Heart right ventricle (tissue), 16 donors: ENCODE data around the gene ADAMTS17. TPM values are rescaled to one million over a fixed set of nuclear protein-coding genes. Genes with fewer than 3 reads are reported as not detected.
A peak's percentile ranks its signal among the peaks of the same experiment; 100 is the strongest.

ENCODE experiments used
- ATAC-seq, 8 donors: fragments of 200-7000 bp; cut with Tn5 transposase; one replicate each; pipeline ENCODE4 v1.9.1; 2020; ENCODE audit warnings: mild to moderate bottlenecking in 8 of 8, moderate library complexity in 8 of 8, moderate number of reproducible peaks in 1 of 8
- DNase-seq, 2 donors: peaks; one replicate each; pipeline ENCODE4 v3.0.0-alpha.2; 2020
- H3K27ac ChIP-seq, 10 donors: fragments of 200-600 bp; sonication (generic) in 2 of 10; one replicate each; pipeline versions ENCODE4 v1.5.0 to v1.8.0; 2020 to 2022; ENCODE audit warnings: mild to moderate bottlenecking in 3 of 10
- H3K27me3 ChIP-seq, 7 donors: fragments of 200-600 bp; one replicate each; pipeline ENCODE4 v1.8.0; 2021 to 2022; ENCODE audit warnings: mild to moderate bottlenecking in 2 of 7
- H3K36me3 ChIP-seq, 9 donors: fragments of 200-600 bp; sonication (generic) in 1 of 9; one replicate each; pipeline versions ENCODE4 v1.5.0 to v1.8.0; 2020 to 2022; ENCODE audit warnings: mild to moderate bottlenecking in 2 of 9
- H3K4me1 ChIP-seq, 9 donors: fragments of 200-600 bp; sonication (generic) in 1 of 9; one replicate each; pipeline versions ENCODE4 v1.5.0 to v1.8.0; 2020 to 2022; ENCODE audit warnings: mild to moderate bottlenecking in 4 of 9
- H3K4me3 ChIP-seq, 10 donors: fragments of 200-600 bp; sonication (generic) in 2 of 10; one replicate each; pipeline versions ENCODE4 v1.5.0 to v1.8.0; 2020 to 2022; ENCODE audit warnings: mild to moderate bottlenecking in 7 of 10, moderate library complexity in 2 of 10
- H3K9me3 ChIP-seq, 11 donors: fragments of 200-600 bp in 10 of 11; sonication (generic) in 2 of 11; one replicate each; pipeline versions ENCODE4 v1.5.0 to v1.8.0; 2013 to 2022; ENCODE audit warnings: mild to moderate bottlenecking in 2 of 11, control low read depth in 1 of 11, moderate library complexity in 1 of 11
- CTCF ChIP-seq, 9 donors: fragments of 200-600 bp; sonication (generic) in 2 of 9; IDR thresholded peaks; one replicate each; pipeline versions ENCODE4 v1.5.0 to v1.8.0; 2021 to 2022; ENCODE audit warnings: antibody characterized with exemption in 9 of 9, mild to moderate bottlenecking in 5 of 9, moderate library complexity in 1 of 9
- WGBS, 2 donors: extraction: QIAGEN DNeasy Blood & Tissue Kit; methylation state at CpG; one replicate each; pipeline ENCODE4 v1.1.7; 2013; ENCODE audit warnings: inconsistent platforms in 1 of 2; 5-methylcytosine and 5-hydroxymethylcytosine counted together
- intact Hi-C, 10 donors: fragments of 100-400 bp; cut with DNase I; formaldehyde crosslinking; loops; one replicate each; pipeline versions ENCODE4 v1.11.1 to v1.14.2; 2022
- polyA plus RNA-seq, 2 donors: library from polyadenylated mRNA; stranded (reverse); fragments of 200-250 nt; gene quantifications; one replicate each; pipeline ENCODE4 v1.2.3, GENCODE V29; 2013
- total RNA-seq, 10 donors: library from RNA; stranded (reverse); fragmentation: NEBNext Ultra II Directional in 3 of 10; extraction: Animal tissue kit (Norgen Biotek cat#: 25700) in 3 of 10; gene quantifications; one replicate each; pipeline versions ENCODE4 v1.2.1 to v1.2.4, GENCODE V29; 2021 to 2023
- donor health status: Arrhythmogenic right ventricular cardiomyopathy.
- donor health status: ischemic (EF 13 %, LVEDD 7.1; RV severe dilation, severe dysfunction).
- donor health status: healthy with polysubstance abuse.
- donor health status: DM: no; HTN: yes; CAD: no.
- donor health status: DM: no; HTN: no; CAD: no.
- donor health status: ischemic (EF 25% LVEDD 6.9; RV normal size, moderate dysfunction).
- donor health status: ischemic (EF 25% LVEDD 5.7; RV mildly dilated, moderate dysfunction).
- donor health status: healthy.
- donor health status: DM: yes; HTN: yes; CAD: no.
- donor health status: Ischemic cardiomyopathy.
- donor health status: ischemic (EF 35%, LVEDD 5.7; RV mildly dilated, moderate dysfunction).
- donor health status: nonischemic (EF 11% LVEDD 7.7; RV severe dilation, severe dysfunction).
- donor health status: DM: yes; HTN: yes; CAD: no.
- donor health status: PGD.
- donor health status: ischemic (EF 29% LVEDD 5.4; RV normal size, mild dysfunction).
- donor health status: nonischemic (EF 23%, LVEDD 6.1; RV moderate dilation, normal function).

Gene ADAMTS17
- total and polyA plus RNA-seq, 12 donors = 0.47 to 5.0 (median 1.2) TPM

GRCh38 chr15:100116416-100117190 lies 225.2 kb downstream of the ADAMTS17 start:
- H3K36me3 ChIP-seq = no peaks in the 10 kb centered on the region
- H3K4me1 ChIP-seq = peaks cover 26 to 56% (median 51%) of the 10 kb centered on the region in 9 donors
- peak; percentile 69 to 80 for DNase-seq
- TF ChIP-seq CTCF (IDR thresholded peaks at IDR 0.05) = no peak
- no peaks in the 10 kb centered on the region for H3K27me3 ChIP-seq
- H3K9me3 ChIP-seq = peaks cover 0 to 25% (median 11%) of the 10 kb centered on the region in 11 donors
- intact Hi-C loops = loop anchor here in 4 of 10 donors (5.0 to 10.0 kb wide), 6 partner anchors 91 to 228 kb away; partner anchors contain the start of gene ADAMTS17 (in 2 of the 4)
- ATAC-seq = no peak
- H3K27ac ChIP-seq = peak overlapping the region in 8 of 10 donors; percentile 9 to 99 (median 38)
- no peak overlapping the region for H3K4me3 ChIP-seq
- 71 to 73% methylated on average over 17 of the region's 17 CpGs for WGBS, 2 donors

GRCh38 chr15:100115711-100116090 lies 226.1 kb downstream of the ADAMTS17 start:
- no peak for DNase-seq
- Histone ChIP-seq H3K9me3 (peaks cover 0 to 16% (median 2%) of the 10 kb centered on the region in 11 donors), H3K4me1 (peaks cover 34 to 65% (median 60%) of the 10 kb centered on the region in 9 donors), H3K4me3 (no peak overlapping the region), H3K27me3 (no peaks in the 10 kb centered on the region), H3K27ac (peak overlapping the region in 9 of 10 donors; percentile 88 to 99 (median 96)), H3K36me3 (no peaks in the 10 kb centered on the region)
- 88 to 90% methylated on average over 6 of the region's 6 CpGs for WGBS, 2 donors
- intact Hi-C loops = loop anchor here in 4 of 10 donors (5.0 to 10.0 kb wide), 6 partner anchors 91 to 229 kb away; partner anchors contain the start of gene ADAMTS17 (in 2 of the 4)
- peak in 1 of 8 donors; percentile 18 for ATAC-seq
- TF ChIP-seq CTCF (IDR thresholded peaks at IDR 0.05) = no peak

DNA sequence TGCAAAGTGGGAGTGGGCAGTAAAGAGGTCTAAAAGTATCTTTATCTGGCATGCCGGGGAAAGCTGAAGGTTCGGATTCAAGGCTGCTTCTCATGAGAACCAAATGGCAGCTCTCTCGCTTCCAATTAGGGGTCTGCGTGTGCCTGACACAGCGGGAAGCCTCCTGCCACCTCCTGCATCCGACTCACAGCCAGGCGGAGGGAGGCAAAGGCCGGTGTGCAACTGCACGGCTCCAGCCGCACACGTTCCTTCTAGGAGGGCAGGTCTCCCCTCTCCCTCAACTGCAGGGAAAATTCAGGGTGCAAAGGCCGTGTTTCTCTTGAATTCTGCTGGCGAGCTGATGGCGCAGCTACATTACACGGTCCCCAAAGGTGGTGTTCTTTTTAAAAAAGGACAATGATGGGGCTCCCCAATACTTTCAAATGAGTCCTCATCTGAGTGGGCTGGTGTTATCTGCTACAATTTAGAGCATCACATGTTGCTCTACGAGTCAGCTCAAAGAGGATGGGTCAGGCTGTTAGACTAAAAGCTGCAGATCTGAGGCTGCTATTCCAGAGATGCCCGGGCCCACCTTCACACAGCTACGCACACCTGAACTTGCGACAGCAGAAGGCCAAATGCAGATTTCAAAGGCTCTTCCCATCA lies 226.6 kb downstream of the ADAMTS17 start:
- H3K4me1 ChIP-seq = peaks cover 36 to 69% (median 65%) of the 10 kb centered on the region in 9 donors
- no peak for TF ChIP-seq CTCF (IDR thresholded peaks at IDR 0.05)

DNA sequence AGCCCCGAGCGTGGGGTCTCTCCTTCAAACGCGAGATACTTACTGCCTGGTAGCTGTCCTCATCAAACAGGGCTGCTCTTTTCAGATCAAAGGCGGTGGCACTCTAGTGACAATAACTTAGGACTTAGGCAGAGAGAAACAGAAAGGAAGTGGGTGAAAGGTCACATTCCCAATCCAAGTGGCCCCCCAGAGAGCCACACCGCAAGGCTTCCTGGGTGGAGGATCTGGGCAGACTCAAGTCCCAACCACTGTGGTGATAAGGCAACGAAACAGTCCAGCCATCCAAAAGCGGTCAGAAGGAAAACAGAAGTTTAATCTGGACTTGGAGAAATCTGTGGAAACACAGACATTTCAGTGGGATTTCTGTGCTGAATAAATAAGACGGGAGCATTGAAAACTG lies 227.2 kb downstream of the ADAMTS17 start:
- Histone ChIP-seq H3K4me1 (peaks cover 36 to 71% (median 65%) of the 10 kb centered on the region in 9 donors), H3K4me3 (peak overlapping the region in 9 of 10 donors; percentile 13 to 50 (median 36)), H3K9me3 (peaks cover 0 to 7% (median 0%) of the 10 kb centered on the region in 11 donors), H3K27ac (peak overlapping the region; percentile 88 to 99 (median 96)), H3K27me3 (no peaks in the 10 kb centered on the region), H3K36me3 (no peaks in the 10 kb centered on the region)
- WGBS, 2 donors = 7 to 16% methylated on average over 9 of the region's 9 CpGs
- intact Hi-C loops = loop anchor here in 4 of 10 donors (5.0 to 10.0 kb wide), 6 partner anchors 90 to 230 kb away; partner anchors contain the start of gene ADAMTS17 (in 2 of the 4)
- TF ChIP-seq CTCF (IDR thresholded peaks at IDR 0.05) = no peak
- peak; percentile 48 to 74 for DNase-seq
- peak; percentile 43 to 76 (median 71) for ATAC-seq

More for the DNA sequence above, 226.6 kb downstream of the ADAMTS17 start:
- Histone ChIP-seq H3K27ac (peak overlapping the region; percentile 88 to 99 (median 96)), H3K27me3 (no peaks in the 10 kb centered on the region), H3K4me3 (peak overlapping the region in 2 of 10 donors; percentile 42 to 50), H3K9me3 (peaks cover 0 to 11% (median 0%) of the 10 kb centered on the region in 11 donors), H3K36me3 (no peaks in the 10 kb centered on the region)
- ATAC-seq = no peak
- 74 to 80% methylated on average over 19 of the region's 19 CpGs for WGBS, 2 donors
- no peak for DNase-seq
- intact Hi-C loops = loop anchor here in 4 of 10 donors (5.0 to 10.0 kb wide), 6 partner anchors 90 to 230 kb away; partner anchors contain the start of gene ADAMTS17 (in 2 of the 4)
